Pancreas (tissue), 10 donors: ENCODE data around the gene PLPP3. TPM values are rescaled to one million over a fixed set of nuclear protein-coding genes. Genes with fewer than 3 reads are reported as not detected.

Experiments
- ATAC-seq, 4 donors: fragments of 200-7000 bp; cut with Tn5 transposase; one replicate each; pipeline versions ENCODE4 v1.8.0 to v1.9.1; 2020; ENCODE audit warnings: mild to moderate bottlenecking in 4 of 4, moderate library complexity in 4 of 4
- DNase-seq, 6 donors: peaks; one replicate each; pipeline ENCODE4 v3.0.0-alpha.2; 2020
- FAIRE-seq: peaks from 2 replicates; lab custom pipeline; 2012; peaks lifted over from hg19 to GRCh38; lab: Jason Lieb, UNC
- H3K27ac ChIP-seq, 4 donors: fragments of 200-600 bp; sonication (generic); 1 replicate in 3 of 4; 2 replicates in 1 of 4; pipeline versions ENCODE4 v1.5.0 to v1.8.0; 2020
- H3K27me3 ChIP-seq, 4 donors: fragments of 200-600 bp; one replicate each; pipeline ENCODE4 v1.8.0; 2021
- H3K36me3 ChIP-seq, 3 donors: fragments of 200-600 bp; sonication (generic) in 1 of 3; one replicate each; pipeline versions ENCODE4 v1.5.0 to v1.8.0; 2020 to 2021
- H3K4me1 ChIP-seq, 3 donors: fragments of 200-600 bp; one replicate each; pipeline ENCODE4 v1.8.0; 2021
- H3K4me3 ChIP-seq, 4 donors: fragments of 200-600 bp; sonication (generic) in 2 of 4; one replicate each; pipeline versions ENCODE4 v1.5.0 to v1.8.0; 2020 to 2021
- H3K9me3 ChIP-seq, 4 donors: fragments of 200-600 bp; one replicate each; pipeline ENCODE4 v1.8.0; 2021
- CTCF ChIP-seq, 4 donors: fragments of 200-600 bp; sonication (generic) in 3 of 4; IDR thresholded peaks; one replicate each; pipeline versions ENCODE4 v1.5.0 to v1.8.0; 2021; ENCODE audit warnings: antibody characterized with exemption in 4 of 4
- WGBS, 2 donors: extraction: QIAGEN DNeasy Blood & Tissue Kit; methylation state at CpG; one replicate each; pipeline ENCODE4 v1.1.7; 2013; 5-methylcytosine and 5-hydroxymethylcytosine counted together
- intact Hi-C, 3 donors: fragments of 100-400 bp; cut with DNase I; formaldehyde crosslinking; loops; one replicate each; pipeline versions ENCODE4 v1.11.1 to v1.14.2; 2022
- polyA plus RNA-seq, 2 donors: library from polyadenylated mRNA; stranded (reverse); fragments of 200-250 nt; gene quantifications; one replicate each; pipeline ENCODE4 v1.2.3, GENCODE V29; 2013
- total RNA-seq, 6 donors: library from RNA; stranded (reverse); fragmentation: NEBNext Ultra II Directional in 4 of 6; extraction: Animal tissue kit (Norgen Biotek cat#: 25700) in 4 of 6; gene quantifications; one replicate each; pipeline versions ENCODE4 v1.2.1 to v1.2.4, GENCODE V29; 2021 to 2023
- donor health status: healthy with polysubstance abuse.
- donor health status: DM: no; HTN: no; CAD: no; lungs with moderate emphysema.
- donor health status: DM: no; HTN: no; CAD: no.
- donor health status: control.
- donor health status: control.
- donor health status: Bipolar disorder and iron deficiency.
- donor health status: DM: yes; HTN: yes; CAD: no.
- donor health status: DM: no; HTN: no; CAD: no.
- donor health status: DM: no; HTN: no; CAD: no.
- donor health status: DM: yes; HTN: yes; CAD: no.

Gene PLPP3
- total RNA-seq = 10 to 100 TPM; 14.6 to 29.6 (median 21.8) TPM
- 10 to 100 TPM in 1 of 2 donors, 1 to 10 TPM in 1; 5.5 to 13.7 TPM for polyA plus RNA-seq

- ATAC-seq (peak; percentile 82 to 89 (median 86)), DNase-seq (peak; percentile 82 to 91 (median 85)), FAIRE-seq (peak; percentile 17)
- H3K4me1 ChIP-seq = peaks cover 6 to 43% (median 22%) of the 10 kb centered on the region in 3 donors
- peak within 1 kb of the TSS; percentile 84 to 95 (median 93) for H3K27ac ChIP-seq
- WGBS, 2 donors = 0% methylated on average over 62 of the region's 62 CpGs
- peak within 1 kb of the TSS; percentile 74 to 98 (median 91) for H3K4me3 ChIP-seq
- no peaks in the 10 kb centered on the region for H3K9me3 ChIP-seq
- intact Hi-C loops = loop anchor here in 1 of 3 donors (10.0 kb wide), 2 partner anchors 54 to 164 kb away; no protein-coding TSS in a partner anchor
- TF ChIP-seq CTCF (IDR thresholded peaks at IDR 0.05) = peak in 2 of 4 donors; percentile 23 to 31
- no peaks in the 10 kb centered on the region for H3K27me3 ChIP-seq
- no peaks in the 10 kb centered on the region for H3K36me3 ChIP-seq
Observed at GRCh38 chr1:56578963-56579875, at the start of gene PLPP3. Gene PLPP3, minus strand, starts transcription at chr1:56579563. Its CDS starts 547 bp downstream, at chr1:56579016.

DNA sequence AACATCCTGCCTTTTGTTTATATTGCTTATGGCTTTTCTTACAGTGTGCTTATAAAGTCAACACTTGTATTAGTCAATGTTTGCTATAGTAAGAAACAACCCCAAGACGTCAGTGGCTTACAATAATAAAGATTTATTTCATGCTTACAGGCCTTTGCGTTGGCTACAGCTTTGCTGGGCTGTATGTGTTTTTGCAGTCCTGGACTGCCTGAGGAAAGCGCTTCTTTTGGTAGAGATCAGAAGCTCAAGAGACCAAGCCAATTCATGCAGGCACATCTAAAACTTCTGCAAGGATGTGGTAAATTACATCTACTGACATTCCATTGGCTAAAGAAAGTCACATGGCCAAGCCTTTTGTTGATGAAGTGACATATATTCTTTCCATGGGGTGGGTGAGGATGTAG is 48.3 kb upstream of the PLPP3 start:
- 71 to 76% methylated on average over 3 of the region's 3 CpGs for WGBS, 2 donors
- ATAC-seq = no peak
- TF ChIP-seq CTCF (IDR thresholded peaks at IDR 0.05) = no peak

GRCh38 chr1:56627019-56627635 is 47.8 kb upstream of the PLPP3 start:
- no peak for TF ChIP-seq CTCF (IDR thresholded peaks at IDR 0.05)
- Histone ChIP-seq H3K27ac (no peak overlapping the region), H3K27me3 (no peaks in the 10 kb centered on the region), H3K4me1 (no peaks in the 10 kb centered on the region), H3K36me3 (no peaks in the 10 kb centered on the region), H3K9me3 (no peaks in the 10 kb centered on the region), H3K4me3 (no peak overlapping the region)
- 84 to 92% methylated on average over 3 of the region's 3 CpGs for WGBS, 2 donors
- FAIRE-seq = no peak
- no peak for DNase-seq
- intact Hi-C loops = no loop called here
- no peak for ATAC-seq

More for the DNA sequence above, 48.3 kb upstream of the PLPP3 start:
- no peaks in the 10 kb centered on the region for H3K9me3 ChIP-seq
- intact Hi-C loops = no loop called here
- no peak overlapping the region for H3K27ac ChIP-seq
- no peak overlapping the region for H3K4me3 ChIP-seq
- no peak for FAIRE-seq
- no peaks in the 10 kb centered on the region for H3K4me1 ChIP-seq
- H3K36me3 ChIP-seq = no peaks in the 10 kb centered on the region
- H3K27me3 ChIP-seq = no peaks in the 10 kb centered on the region
- no peak for DNase-seq

DNA sequence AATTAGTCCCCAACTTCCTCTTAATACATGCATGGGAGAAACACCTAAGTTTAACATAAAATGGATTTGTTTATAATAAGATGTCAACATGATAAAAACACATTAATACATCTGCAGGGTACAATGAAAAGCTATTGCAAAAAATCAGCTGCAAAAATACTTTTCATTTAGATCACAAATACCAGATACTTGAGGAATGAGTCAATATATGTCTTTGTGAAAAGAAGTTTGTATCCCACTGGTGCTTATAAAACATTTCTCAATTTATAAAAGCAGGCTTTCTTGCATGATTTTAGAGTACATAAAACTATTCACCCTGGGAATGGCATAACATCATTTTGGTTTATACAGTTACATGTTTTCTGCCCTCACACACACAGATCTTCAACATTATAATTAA is 47.2 kb upstream of the PLPP3 start:
- intact Hi-C loops = no loop called here
- Histone ChIP-seq H3K4me3 (no peak overlapping the region), H3K9me3 (no peaks in the 10 kb centered on the region), H3K36me3 (no peaks in the 10 kb centered on the region), H3K4me1 (no peaks in the 10 kb centered on the region), H3K27me3 (no peaks in the 10 kb centered on the region), H3K27ac (no peak overlapping the region)
- TF ChIP-seq CTCF (IDR thresholded peaks at IDR 0.05) = no peak
- DNase-seq (no peak), FAIRE-seq (no peak), ATAC-seq (no peak)
